ENCODE results near the gene SAMD13. TPM values are rescaled to one million over a fixed set of nuclear protein-coding genes. Genes with fewer than 3 reads are reported as not detected.

The SAMD13 gene
- total and polyA plus RNA-seq, 4 donors: 0.17 to 0.61 (median 0.17) TPM; not detected in 1

DNA sequence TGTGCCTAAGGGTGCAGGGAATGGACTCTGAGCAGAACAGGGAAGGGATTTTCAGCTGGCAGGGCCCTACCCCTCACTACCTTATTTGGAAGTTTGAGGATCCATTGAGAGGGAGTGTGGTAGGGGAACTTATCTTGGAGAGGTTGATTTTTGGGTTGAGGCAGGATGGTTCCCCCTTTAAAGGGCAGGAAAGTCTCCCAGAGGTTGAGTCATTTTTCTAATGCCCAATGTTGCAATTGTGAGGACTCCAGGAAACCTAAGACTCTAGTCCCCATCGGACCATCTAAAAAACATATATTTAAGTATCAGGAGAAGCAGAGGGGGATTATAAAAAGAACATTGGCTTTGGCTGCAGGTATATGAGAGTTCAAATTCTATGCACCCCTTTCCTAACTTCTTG is 47.3 kb downstream of the SAMD13 start:
- 100% methylated on average over 1 of the region's 1 CpG for WGBS
- no peak overlapping the region for H3K9ac ChIP-seq (ENCODE audit: low read depth in 1 of 2, low read length in 2 of 2)
- no peaks in the 10 kb centered on the region for H3K36me3 ChIP-seq (ENCODE audit: control insufficient read depth in 4 of 4, insufficient read depth in 3 of 4, low read depth in 1 of 4, low read length in 3 of 4)
- H3K4me3 ChIP-seq (ENCODE audit: low read depth in 1 of 3, low read length in 3 of 3): no peak overlapping the region
- H3K27me3 ChIP-seq (ENCODE audit: control insufficient read depth in 4 of 4, insufficient read depth in 4 of 4, low read length in 3 of 4): no peaks in the 10 kb centered on the region
- H3K9me3 ChIP-seq (ENCODE audit: control insufficient read depth in 4 of 4, low read length in 3 of 4): no peaks in the 10 kb centered on the region
- no peak for DNase-seq (ENCODE audit: low spot score)
- TF ChIP-seq, protein P1, sequence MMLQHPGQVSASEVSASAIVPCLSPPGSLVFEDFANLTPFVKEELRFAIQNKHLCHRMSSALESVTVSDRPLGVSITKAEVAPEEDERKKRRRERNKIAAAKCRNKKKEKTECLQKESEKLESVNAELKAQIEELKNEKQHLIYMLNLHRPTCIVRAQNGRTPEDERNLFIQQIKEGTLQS (IDR thresholded peaks at IDR 0.05): no peak
- TF ChIP-seq NR2F2 (IDR thresholded peaks at IDR 0.05): no peak
- TF ChIP-seq RXRA (IDR thresholded peaks at IDR 0.05): no peak
- no peak for TF ChIP-seq JUND (IDR thresholded peaks at IDR 0.05)
- TF ChIP-seq SP1 (IDR thresholded peaks at IDR 0.05): no peak
- TF ChIP-seq HNF4A (conservative IDR thresholded peaks at IDR 0.05): no peak
- no peak for TF ChIP-seq HNF4G (IDR thresholded peaks at IDR 0.05)
- no peak for TF ChIP-seq FOXA1 (IDR thresholded peaks at IDR 0.05)
- TF ChIP-seq FOXA2 (IDR thresholded peaks at IDR 0.05): no peak
- H3K27ac ChIP-seq (ENCODE audit: low read depth in 1 of 2, low read length in 2 of 2): no peak overlapping the region
- H3K4me1 ChIP-seq (ENCODE audit: control insufficient read depth in 4 of 4, insufficient read depth in 4 of 4, low read length in 3 of 4): no peaks in the 10 kb centered on the region

DNA sequence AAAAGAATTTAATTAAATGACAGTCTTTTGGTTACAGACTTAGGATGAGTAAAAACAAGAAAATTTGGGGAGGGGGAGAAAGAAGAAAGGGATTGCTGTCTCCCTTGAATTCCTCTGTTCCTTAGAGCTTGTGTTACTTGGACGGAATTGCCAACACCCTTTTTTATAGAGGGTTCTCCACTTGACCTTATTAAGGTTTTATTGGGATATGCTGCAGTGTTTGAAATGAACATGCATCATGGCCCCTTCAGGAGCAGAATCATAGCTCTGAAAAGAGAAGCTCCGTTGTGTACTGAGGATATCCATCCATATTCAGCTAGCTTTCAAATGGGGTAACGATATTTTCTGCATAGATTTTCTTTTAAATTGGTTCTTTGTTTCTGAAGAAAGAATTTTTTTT is 48.6 kb downstream of the SAMD13 start:
- no peak for DNase-seq (ENCODE audit: low spot score)
- Histone ChIP-seq H3K4me1 (ENCODE audit: control insufficient read depth in 4 of 4, insufficient read depth in 4 of 4, low read length in 3 of 4) (no peaks in the 10 kb centered on the region), H3K9me3 (ENCODE audit: control insufficient read depth in 4 of 4, low read length in 3 of 4) (no peaks in the 10 kb centered on the region), H3K4me3 (ENCODE audit: low read depth in 1 of 3, low read length in 3 of 3) (no peak overlapping the region), H3K27me3 (ENCODE audit: control insufficient read depth in 4 of 4, insufficient read depth in 4 of 4, low read length in 3 of 4) (no peaks in the 10 kb centered on the region), H3K27ac (ENCODE audit: low read depth in 1 of 2, low read length in 2 of 2) (no peak overlapping the region), H3K36me3 (ENCODE audit: control insufficient read depth in 4 of 4, insufficient read depth in 3 of 4, low read depth in 1 of 4, low read length in 3 of 4) (no peaks in the 10 kb centered on the region), H3K9ac (ENCODE audit: low read depth in 1 of 2, low read length in 2 of 2) (no peak overlapping the region)
- 58% methylated on average over 3 of the region's 3 CpGs for WGBS
- TF ChIP-seq, protein P2, sequence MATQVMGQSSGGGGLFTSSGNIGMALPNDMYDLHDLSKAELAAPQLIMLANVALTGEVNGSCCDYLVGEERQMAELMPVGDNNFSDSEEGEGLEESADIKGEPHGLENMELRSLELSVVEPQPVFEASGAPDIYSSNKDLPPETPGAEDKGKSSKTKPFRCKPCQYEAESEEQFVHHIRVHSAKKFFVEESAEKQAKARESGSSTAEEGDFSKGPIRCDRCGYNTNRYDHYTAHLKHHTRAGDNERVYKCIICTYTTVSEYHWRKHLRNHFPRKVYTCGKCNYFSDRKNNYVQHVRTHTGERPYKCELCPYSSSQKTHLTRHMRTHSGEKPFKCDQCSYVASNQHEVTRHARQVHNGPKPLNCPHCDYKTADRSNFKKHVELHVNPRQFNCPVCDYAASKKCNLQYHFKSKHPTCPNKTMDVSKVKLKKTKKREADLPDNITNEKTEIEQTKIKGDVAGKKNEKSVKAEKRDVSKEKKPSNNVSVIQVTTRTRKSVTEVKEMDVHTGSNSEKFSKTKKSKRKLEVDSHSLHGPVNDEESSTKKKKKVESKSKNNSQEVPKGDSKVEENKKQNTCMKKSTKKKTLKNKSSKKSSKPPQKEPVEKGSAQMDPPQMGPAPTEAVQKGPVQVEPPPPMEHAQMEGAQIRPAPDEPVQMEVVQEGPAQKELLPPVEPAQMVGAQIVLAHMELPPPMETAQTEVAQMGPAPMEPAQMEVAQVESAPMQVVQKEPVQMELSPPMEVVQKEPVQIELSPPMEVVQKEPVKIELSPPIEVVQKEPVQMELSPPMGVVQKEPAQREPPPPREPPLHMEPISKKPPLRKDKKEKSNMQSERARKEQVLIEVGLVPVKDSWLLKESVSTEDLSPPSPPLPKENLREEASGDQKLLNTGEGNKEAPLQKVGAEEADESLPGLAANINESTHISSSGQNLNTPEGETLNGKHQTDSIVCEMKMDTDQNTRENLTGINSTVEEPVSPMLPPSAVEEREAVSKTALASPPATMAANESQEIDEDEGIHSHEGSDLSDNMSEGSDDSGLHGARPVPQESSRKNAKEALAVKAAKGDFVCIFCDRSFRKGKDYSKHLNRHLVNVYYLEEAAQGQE (IDR thresholded peaks at IDR 0.05): no peak
- TF ChIP-seq, protein P3, sequence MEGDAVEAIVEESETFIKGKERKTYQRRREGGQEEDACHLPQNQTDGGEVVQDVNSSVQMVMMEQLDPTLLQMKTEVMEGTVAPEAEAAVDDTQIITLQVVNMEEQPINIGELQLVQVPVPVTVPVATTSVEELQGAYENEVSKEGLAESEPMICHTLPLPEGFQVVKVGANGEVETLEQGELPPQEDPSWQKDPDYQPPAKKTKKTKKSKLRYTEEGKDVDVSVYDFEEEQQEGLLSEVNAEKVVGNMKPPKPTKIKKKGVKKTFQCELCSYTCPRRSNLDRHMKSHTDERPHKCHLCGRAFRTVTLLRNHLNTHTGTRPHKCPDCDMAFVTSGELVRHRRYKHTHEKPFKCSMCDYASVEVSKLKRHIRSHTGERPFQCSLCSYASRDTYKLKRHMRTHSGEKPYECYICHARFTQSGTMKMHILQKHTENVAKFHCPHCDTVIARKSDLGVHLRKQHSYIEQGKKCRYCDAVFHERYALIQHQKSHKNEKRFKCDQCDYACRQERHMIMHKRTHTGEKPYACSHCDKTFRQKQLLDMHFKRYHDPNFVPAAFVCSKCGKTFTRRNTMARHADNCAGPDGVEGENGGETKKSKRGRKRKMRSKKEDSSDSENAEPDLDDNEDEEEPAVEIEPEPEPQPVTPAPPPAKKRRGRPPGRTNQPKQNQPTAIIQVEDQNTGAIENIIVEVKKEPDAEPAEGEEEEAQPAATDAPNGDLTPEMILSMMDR (IDR thresholded peaks at IDR 0.05; ENCODE audit: low read depth, low read length, missing input control): no peak
- TF ChIP-seq EGR1 (IDR thresholded peaks at IDR 0.05; ENCODE audit: low read depth in 2 of 2) (no peak), GABPA (IDR thresholded peaks at IDR 0.05 in 1 of 2, conservative IDR thresholded peaks at IDR 0.05 in 1 of 2) (no peak), NR2F2 (IDR thresholded peaks at IDR 0.05) (no peak), RXRA (IDR thresholded peaks at IDR 0.05) (no peak), YY1 (IDR thresholded peaks at IDR 0.05) (no peak), TAF1 (conservative IDR thresholded peaks at IDR 0.05) (no peak), SP1 (IDR thresholded peaks at IDR 0.05) (no peak), FOXA1 (IDR thresholded peaks at IDR 0.05) (no peak), JUND (IDR thresholded peaks at IDR 0.05) (no peak), HNF4G (IDR thresholded peaks at IDR 0.05) (no peak), RAD21 (IDR thresholded peaks at IDR 0.05) (no peak), HNF4A (conservative IDR thresholded peaks at IDR 0.05) (no peak), FOXA2 (IDR thresholded peaks at IDR 0.05) (no peak)
- TF ChIP-seq, protein P4, sequence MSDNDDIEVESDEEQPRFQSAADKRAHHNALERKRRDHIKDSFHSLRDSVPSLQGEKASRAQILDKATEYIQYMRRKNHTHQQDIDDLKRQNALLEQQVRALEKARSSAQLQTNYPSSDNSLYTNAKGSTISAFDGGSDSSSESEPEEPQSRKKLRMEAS (IDR thresholded peaks at IDR 0.05): no peak
- TF ChIP-seq, protein P1 (IDR thresholded peaks at IDR 0.05): no peak
- TF ChIP-seq, protein P5, sequence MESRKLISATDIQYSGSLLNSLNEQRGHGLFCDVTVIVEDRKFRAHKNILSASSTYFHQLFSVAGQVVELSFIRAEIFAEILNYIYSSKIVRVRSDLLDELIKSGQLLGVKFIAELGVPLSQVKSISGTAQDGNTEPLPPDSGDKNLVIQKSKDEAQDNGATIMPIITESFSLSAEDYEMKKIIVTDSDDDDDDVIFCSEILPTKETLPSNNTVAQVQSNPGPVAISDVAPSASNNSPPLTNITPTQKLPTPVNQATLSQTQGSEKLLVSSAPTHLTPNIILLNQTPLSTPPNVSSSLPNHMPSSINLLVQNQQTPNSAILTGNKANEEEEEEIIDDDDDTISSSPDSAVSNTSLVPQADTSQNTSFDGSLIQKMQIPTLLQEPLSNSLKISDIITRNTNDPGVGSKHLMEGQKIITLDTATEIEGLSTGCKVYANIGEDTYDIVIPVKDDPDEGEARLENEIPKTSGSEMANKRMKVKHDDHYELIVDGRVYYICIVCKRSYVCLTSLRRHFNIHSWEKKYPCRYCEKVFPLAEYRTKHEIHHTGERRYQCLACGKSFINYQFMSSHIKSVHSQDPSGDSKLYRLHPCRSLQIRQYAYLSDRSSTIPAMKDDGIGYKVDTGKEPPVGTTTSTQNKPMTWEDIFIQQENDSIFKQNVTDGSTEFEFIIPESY (IDR thresholded peaks at IDR 0.05): no peak
